Measurements from ENCODE around the gene ANKRD18A.
A peak's percentile ranks its signal among the peaks of the same experiment; 100 is the strongest.
"Not testable (repeated sequence)": the region's sequence is repeated elsewhere in the genome, so short reads cannot be mapped to it uniquely, and the experiment has no call there.

The ANKRD18A gene

DNA sequence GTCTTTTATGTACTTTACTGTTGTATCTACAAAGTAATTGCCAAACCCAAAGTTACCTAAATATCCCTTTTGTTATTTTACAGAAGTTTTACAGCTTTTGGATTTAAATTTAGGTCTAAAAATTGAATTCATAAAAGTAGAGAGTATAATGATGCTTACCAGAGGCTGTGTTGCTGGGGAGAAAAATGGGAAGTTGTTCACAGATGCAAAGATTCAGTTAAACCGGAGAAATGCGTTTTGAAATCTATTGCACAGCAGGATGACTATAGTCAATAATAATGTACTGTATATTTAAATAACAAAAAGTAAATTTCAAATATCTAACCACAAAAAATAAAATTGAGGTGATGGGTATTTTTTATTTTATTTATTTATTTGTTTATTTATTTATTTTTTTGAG, 2.6 kb upstream of the ANKRD18A start:
- DNase-seq: no peak

DNA sequence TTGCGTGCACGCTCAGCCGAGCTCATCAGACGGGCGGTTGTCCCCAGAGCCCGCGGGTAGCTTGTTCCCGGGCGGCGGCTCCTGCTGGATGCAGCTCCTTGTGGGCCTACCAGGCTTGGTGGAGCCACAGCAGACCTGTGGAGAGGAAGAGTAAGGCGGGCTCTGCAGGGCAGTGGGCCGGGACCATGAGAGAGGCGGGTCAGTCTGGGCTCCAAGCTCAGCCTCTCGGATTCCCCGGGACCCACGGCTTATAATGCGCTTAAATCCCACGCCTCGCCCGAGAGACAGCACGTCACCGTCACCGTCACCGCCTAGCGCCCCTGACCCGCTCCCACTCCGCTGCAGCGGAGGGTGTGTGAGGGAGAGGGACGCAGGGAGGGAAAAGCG, 1.9 kb upstream of the ANKRD18A start:
- DNase-seq: no peak

- DNase-seq: peak; percentile 23 to 28
Measured at GRCh38 chr9:38621434-38622287, 1.3 kb upstream of the ANKRD18A start.

DNA sequence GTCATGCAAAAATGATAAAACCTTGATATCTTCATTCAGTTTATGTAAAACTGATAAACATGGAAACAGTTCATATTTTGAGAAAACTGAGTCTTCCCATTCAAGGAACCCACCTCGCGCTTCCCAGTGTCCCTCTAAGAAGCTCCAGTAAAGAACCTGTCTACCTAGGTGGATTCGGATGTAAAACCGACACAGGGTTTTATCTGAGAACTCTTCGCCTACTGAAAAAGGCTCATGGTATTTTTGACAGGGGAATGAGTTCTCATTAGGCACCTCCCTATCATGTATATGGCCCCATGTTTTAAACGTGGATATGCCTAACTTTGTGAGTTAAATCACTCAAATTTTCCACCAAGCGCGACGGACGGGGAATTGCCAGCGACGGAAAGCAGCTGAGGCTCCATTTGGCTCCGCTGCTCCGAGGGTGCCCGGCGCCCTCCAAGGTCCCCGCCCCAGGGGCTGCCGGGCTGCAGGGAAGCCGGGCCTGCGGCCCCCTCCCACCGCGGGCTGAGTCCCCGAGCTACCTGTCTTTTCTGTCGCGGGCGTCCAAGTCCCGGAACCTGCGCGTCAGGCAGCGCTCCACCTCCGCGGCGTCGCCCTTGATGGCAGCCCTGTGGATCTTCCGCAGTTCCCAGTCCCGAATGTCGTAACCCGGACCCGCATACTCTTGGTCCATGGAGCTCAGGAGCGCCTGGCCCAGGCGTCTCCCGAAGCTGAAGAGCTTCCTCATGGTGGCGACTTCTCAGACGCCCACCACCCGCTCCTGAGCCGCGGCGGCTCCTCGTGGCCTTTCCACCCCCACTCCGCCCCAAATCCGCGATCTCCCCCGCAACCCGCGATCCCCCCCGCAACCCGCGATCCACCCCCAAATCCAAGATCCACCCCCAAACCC, 594 bp downstream of the ANKRD18A start:
- peak; percentile 13 to 16 for DNase-seq

DNA sequence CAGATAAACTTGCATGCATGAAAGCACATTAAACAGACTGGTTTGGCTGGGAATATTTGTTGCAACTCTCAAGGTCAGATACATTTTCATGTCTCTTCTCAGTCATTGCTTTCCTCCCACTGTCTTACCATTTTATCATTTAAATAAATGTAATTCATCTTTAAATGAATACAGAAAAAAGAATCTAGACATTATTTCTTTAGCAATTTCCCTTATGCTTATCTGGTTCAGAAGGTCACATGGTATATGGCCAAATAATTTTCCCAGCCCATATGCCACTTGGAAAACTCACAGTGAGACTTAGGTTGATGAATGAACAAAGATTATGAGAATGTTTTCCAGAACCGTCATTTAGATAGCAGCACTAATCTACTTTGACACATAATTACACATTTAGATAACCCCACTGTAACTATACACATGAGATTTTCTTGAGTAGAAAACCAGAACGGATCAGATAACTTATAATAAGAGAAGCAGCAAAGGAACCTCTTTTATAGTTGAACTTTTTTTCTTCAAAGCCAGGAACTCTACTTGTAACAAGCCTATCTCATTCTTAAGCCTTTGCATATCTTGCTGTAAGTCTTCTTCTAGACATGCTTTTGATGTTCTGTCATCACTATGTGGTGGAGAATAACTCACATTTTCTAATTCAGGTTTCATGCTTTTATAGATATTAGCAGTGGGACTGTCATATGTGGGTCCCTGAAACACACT, 22.2 kb downstream of the ANKRD18A start:
- not testable (repeated sequence) for DNase-seq

GRCh38 chr9:38595117-38595516, 25.3 kb downstream of the ANKRD18A start:
- DNase-seq: not testable (repeated sequence)

DNA sequence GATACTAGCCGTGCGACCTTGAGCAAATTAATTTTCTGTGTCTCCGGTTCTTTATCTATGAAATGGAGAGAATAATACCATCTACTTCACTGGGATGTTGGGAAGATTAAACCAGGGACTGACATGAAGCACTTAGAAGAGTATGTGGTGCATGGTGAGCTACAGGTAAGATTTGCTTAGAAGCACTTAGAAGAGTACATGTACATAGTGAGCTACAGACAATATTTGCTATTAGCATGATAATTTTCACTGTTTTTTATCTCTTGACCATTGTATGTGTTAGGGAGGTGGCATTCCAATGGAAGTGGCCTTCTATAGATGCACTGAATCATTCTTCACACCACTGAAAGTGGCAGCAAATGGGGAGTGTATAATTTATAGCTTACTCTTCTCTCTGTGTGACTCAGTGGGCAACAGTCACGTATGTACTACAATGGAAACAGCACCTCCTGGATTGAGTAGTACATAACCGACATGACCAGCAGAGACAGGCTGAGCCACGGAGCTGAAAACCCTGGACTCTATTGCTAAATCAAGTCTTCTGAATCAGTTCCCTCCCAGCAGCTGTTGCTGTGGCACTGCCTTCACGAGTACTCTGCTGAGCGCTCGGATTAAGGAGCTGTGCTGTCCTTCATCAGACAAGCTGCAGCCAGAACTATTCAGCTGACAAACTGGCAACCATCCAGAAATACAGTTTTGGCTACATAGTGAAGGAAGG, 28.9 kb downstream of the ANKRD18A start:
- DNase-seq: not testable (repeated sequence)

DNA sequence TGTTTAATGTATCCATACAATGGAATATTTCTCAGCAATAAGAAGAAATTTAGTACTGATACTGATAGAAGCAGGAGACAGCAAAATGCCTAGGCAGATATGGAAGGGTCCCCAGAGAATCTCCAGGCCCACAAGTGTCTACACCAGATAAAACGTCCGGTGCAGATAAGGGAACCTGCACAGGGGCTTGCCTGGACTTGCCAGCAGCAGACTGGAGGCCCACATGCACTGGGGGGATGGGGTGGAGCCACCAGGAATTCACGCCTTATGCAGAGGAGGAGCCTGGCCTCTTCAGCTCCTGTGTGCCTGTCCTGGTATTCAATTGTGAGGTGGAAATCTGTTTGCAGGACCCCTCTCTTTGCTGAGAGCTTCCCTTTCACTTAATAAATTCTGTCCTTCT, 36.6 kb downstream of the ANKRD18A start:
- DNase-seq: not testable (repeated sequence)

GRCh38 chr9:38580112-38580511, 40.3 kb downstream of the ANKRD18A start:
- DNase-seq: not testable (repeated sequence)

- DNase-seq: not testable (repeated sequence)
Measured at GRCh38 chr9:38576181-38576580, 44.2 kb downstream of the ANKRD18A start.

DNA sequence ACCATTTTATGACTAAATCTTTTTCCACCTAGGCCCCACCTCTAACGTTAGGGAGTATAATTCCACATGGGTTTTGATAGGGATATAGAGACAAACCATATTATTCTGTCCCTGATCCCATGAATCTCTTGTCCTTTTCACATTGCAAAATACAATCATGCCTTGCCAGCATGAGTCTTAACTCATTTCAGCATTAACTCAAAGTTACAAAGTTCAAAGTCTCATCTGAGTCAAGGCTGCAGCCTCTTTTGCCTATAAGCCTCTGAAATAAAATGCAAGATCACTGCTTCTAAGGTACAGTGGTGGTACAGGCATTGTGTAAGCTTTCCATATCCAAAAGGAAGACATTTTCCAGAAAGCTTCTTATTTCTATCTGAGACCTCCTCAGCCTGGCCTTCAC, 54.3 kb downstream of the ANKRD18A start:
- DNase-seq: not testable (repeated sequence)

GRCh38 chr9:38565178-38565577, 55.2 kb downstream of the ANKRD18A start:
- DNase-seq: not testable (repeated sequence)

DNA sequence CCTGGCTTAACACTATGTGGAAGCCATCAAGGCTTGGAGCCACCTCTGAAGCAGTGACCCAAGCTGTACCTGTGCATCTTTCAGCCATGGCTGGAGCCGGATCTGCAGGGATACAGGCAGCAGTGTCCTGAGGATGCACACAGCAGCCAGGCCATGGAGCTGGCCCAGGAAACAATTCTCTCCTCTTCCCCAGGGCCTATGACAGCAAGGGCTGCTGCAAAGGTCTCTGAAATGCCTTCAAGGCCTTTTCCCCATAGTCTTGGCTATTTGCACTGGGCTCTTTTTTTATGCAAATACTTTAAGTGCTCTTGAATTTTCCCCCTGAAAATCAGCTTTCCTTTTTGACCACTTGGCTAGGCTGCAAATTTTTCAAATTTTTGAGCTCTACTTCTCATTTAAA, 56.5 kb downstream of the ANKRD18A start:
- DNase-seq: not testable (repeated sequence)

- DNase-seq: not testable (repeated sequence)
Measured at GRCh38 chr9:38561134-38561533, 59.3 kb downstream of the ANKRD18A start.

DNA sequence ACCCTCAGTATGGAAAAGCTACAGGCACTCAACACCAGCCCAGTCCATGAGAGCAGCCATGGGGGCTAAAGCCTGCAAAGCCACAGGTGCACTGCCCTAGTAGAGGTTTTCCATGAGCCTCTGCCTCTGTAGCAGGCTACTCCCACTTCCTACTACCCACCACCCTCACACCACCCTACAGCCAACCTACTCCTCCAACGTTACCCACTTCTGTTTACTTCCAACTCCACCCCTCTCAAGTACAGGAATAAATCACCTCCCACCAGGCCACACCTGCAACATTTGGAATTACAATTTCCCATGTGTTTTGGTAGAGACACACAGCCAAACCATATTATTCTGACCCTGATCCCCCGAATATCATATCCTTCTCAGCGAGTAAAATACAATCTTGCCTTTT, 61.2 kb downstream of the ANKRD18A start:
- DNase-seq: not testable (repeated sequence)

DNA sequence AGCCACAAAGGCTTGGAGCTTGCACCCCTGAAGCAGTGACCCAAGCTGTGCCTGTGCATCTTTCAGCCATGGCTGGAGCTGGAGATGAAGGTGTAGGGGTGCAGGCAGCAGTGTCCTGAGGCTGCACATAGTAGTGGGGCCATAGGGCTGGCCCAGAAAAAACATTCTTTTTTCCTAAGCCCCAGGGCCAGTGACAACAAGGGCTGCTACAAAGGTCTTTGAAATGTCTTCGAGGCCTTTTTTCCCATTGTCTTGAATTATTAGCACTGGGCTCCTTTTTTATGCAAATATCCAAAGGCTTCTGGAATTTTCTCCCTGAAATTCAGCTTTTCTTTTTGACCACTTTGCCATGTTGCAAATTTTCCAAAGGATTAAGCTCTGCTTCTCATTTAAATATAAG, 62.6 kb downstream of the ANKRD18A start:
- not testable (repeated sequence) for DNase-seq

DNA sequence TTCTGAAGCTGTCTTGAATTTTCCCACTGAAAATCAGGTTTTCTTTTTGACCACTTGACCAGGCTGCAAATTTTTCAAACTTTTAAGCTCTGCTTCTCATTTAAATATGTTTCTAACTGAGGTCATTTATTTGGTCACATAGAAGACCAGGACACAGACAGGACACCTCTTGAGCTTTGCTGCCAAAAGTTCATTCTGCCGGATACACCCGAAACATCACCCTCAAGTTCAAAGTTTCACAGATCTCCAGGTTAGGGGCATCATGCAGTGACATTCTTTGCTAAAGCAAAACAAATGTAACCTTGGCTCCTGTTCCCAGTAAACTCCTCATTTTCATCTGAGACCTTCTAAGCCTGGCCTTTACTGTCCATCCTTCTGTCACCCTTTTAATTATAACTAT, 65.4 kb downstream of the ANKRD18A start:
- DNase-seq: not testable (repeated sequence)

GRCh38 chr9:38553019-38553418, 67.4 kb downstream of the ANKRD18A start:
- not testable (repeated sequence) for DNase-seq

GRCh38 chr9:38546497-38547163, 73.8 kb downstream of the ANKRD18A start:
- peak; percentile 3 to 7 for DNase-seq

- not testable (repeated sequence) for DNase-seq
Measured at GRCh38 chr9:38540535-38540934, 79.9 kb downstream of the ANKRD18A start.

GRCh38 chr9:38529317-38529716, 91.1 kb downstream of the ANKRD18A start:
- no peak for DNase-seq

DNA sequence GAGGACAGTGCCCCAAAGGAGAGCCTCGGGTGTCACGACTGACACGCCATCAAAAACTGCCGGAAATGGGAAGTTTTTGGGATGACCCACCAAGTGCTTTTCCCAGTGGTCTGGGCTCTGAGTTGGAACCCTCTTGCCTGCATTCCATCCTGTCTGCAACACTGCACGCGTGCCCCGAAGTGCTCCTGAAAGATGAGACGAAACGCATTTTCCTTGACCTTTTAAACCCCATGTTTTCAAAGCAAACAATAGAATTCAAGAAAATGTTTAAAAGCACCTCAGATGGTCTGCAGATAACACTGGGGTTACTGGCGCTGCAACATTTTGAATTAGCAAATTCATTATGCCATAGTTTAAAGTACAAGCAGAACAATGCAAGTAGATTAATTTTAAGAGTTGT, 92.9 kb downstream of the ANKRD18A start:
- DNase-seq: no peak

Measured in stimulated activated CD4-positive, alpha-beta T cell treated with anti-CD3 and anti-CD28 coated beads, Interleukin-2, amount 100 ng/mL, for 48 hours (primary cell).